ENCODE data around the gene CWF19L2. TPM values are rescaled to one million over a fixed set of nuclear protein-coding genes. Genes with fewer than 3 reads are reported as not detected.
"Not testable (repeated sequence)": the region's sequence is repeated elsewhere in the genome, so short reads cannot be mapped to it uniquely, and the experiment has no call there.

Gene CWF19L2
- 9.0 TPM for polyA plus RNA-seq (2012; ENCODE audit: missing spikeins)

DNA sequence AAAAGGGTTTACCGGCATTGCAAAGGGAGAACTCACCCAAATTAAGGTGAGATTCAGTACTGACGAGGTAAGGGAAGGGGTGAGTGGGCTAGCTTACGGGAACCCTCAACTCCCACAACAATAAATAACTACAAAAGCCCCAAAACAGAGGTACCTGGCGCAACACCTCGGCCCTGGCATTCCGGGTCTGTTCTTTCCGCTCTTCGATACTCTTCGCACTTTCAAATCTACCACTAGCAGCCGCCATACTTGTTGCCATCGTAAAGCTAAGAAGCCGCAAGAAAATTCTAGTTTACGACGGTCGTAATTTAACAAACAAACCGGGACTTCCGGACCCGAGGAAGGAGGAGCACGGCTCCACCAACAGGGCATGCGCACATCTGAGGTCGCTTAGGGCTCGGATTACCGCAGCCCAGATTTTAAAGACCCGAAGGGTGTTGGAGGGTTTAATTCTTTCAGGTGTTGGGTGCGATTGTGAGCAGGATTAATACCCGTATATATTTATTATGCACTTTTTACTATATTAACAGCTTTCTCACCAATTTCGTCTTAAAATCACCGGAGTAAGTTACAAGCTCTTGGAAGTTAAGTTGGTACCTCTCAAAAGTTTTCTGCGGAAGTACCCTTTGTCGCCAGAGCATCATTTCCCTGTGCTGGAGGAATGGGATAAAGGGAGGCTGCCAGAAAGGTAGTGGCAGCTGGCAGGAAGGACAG, at the start of gene CWF19L2:
Gene CWF19L2 (minus strand): TSS at position 268 of the 714 bp plus-strand sequence. CDS start 9 bp downstream, at position 259.
- DNase-seq (ENCODE audit: insufficient read length) (peak; percentile 53), FAIRE-seq (peak; percentile 98)

DNA sequence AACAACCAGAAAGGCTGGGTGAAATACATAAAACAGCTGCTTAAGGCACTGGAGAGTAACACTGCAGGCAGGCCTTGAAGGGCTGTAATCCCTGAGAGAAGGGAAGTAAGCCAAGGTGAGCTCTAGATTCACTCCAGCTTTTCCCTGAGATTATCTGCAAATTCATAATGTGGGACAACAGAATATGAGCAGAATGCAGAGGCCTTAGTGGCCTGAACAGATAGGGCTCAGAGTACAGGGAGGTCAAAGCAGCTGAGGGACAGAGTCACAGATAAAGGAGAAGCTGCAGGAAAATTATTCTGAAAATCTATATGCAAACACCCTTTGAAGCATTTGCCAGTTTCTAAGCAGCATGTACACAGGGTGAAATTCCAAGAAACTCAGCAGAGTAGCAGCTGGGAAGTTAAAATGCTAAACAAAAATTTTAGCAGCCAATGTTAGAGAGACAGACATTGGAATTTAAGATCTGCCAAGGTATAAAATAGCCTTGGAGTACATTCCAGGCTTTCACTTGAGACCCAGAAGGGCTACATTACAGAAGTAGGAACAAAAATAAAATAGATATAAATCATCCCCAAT, 48.1 kb upstream of the CWF19L2 start:
- FAIRE-seq (no peak), DNase-seq (ENCODE audit: insufficient read length) (no peak)
- TF ChIP-seq POLR2AphosphoS5 (IDR thresholded peaks at IDR 0.05; ENCODE audit: low read depth, low read length) (no peak), TAF1 (IDR thresholded peaks at IDR 0.05; ENCODE audit: borderline replicate concordance, low read depth, low read length) (no peak), POLR2A (IDR thresholded peaks at IDR 0.05; ENCODE audit: low read depth, low read length) (no peak)

More for the DNA sequence above, at the start of gene CWF19L2:
- TF ChIP-seq TAF1 (IDR thresholded peaks at IDR 0.05; ENCODE audit: borderline replicate concordance, low read depth, low read length) (peak; percentile 98), POLR2A (IDR thresholded peaks at IDR 0.05; ENCODE audit: low read depth, low read length) (peak; percentile 79), POLR2AphosphoS5 (IDR thresholded peaks at IDR 0.05; ENCODE audit: low read depth, low read length) (peak; percentile 75)

DNA sequence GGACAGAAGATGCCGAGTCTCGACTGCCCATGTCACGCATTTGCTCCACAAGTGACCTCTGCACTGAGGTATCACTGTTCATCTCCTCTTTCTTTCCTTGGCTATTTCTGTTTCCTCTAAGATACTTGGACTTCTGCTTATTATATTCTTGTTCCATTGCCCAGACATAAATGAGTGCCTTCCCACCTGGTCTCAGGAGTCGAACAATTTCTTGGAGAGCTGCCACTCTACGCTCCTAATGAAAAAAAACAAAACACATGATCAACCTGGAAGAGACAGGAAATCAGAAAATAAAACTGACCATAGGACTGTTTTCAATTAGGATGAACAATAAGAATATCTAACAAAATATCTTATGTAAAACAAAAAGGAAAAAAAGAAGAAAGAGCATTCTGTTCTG, 47.4 kb upstream of the CWF19L2 start:
- TF ChIP-seq POLR2AphosphoS5 (IDR thresholded peaks at IDR 0.05; ENCODE audit: low read depth, low read length) (no peak), POLR2A (IDR thresholded peaks at IDR 0.05; ENCODE audit: low read depth, low read length) (no peak), TAF1 (IDR thresholded peaks at IDR 0.05; ENCODE audit: borderline replicate concordance, low read depth, low read length) (no peak)
- FAIRE-seq: no peak

DNA sequence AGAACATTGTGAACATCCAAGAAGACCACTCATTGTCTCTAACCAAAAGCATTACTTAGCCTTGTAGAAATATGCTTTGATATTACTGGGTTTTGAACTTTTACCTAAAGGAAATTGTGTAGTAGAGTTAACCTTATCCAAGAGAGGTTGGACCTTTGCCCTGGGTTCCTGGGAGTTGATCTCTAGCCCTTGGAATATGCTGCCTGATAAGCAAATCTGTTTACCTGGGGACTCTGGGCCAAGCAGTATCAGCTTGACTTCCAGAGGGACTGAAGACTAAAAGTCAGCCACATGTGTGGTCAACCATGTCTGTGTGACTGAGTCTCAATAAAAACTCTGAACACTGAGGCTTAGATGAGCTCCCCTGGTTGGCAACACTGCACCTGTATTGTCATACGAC, 44.1 kb upstream of the CWF19L2 start:
- FAIRE-seq: no peak
- DNase-seq (ENCODE audit: insufficient read length): no peak
- TF ChIP-seq POLR2A (IDR thresholded peaks at IDR 0.05; ENCODE audit: low read depth, low read length): no peak
- no peak for TF ChIP-seq POLR2AphosphoS5 (IDR thresholded peaks at IDR 0.05; ENCODE audit: low read depth, low read length)
- TF ChIP-seq TAF1 (IDR thresholded peaks at IDR 0.05; ENCODE audit: borderline replicate concordance, low read depth, low read length): no peak

More for the DNA sequence above, 47.4 kb upstream of the CWF19L2 start:
- DNase-seq (ENCODE audit: insufficient read length): no peak

DNA sequence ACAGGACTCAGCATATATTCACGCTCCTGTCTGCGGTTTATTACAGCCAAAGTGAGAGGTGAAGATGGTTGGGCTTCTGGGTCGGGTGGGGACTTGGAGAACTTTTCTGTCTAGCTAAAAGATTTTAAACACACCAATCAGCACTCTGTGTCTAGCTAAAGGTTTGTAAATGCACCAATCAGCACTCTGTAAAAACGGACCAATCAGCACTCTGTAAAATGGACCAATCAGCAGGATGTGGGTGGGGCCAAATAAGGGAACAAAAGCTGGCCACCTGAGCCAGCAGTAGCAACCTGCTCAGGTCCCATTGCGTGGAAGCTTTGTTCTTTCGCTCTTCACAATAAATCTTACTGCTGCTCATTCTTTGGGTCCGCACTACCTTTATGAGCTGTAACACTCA, 39.7 kb upstream of the CWF19L2 start:
- not testable (repeated sequence) for DNase-seq (ENCODE audit: insufficient read length); FAIRE-seq

DNA sequence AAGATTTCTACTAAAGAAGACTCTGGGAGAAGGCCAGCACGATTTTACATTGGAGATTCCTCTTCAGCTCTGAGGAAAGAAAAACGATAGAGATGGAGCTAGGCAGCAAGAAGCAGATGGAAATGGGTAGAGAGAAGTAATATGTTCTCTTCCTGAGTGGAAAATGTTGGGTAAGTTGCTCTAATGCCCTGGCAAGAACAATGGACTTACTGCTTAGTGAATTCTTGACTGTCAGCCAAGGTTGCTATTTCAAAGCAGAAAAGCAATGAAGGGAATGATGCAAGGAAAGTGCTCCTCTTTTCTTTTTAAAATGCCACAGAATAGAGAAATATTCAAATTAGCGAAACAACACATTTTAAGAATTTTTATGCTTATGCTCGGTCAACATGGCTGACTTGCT, 38.4 kb upstream of the CWF19L2 start:
- DNase-seq (ENCODE audit: insufficient read length): no peak
- TF ChIP-seq POLR2AphosphoS5 (IDR thresholded peaks at IDR 0.05; ENCODE audit: low read depth, low read length) (no peak), TAF1 (IDR thresholded peaks at IDR 0.05; ENCODE audit: borderline replicate concordance, low read depth, low read length) (no peak), POLR2A (IDR thresholded peaks at IDR 0.05; ENCODE audit: low read depth, low read length) (no peak)
- no peak for FAIRE-seq

DNA sequence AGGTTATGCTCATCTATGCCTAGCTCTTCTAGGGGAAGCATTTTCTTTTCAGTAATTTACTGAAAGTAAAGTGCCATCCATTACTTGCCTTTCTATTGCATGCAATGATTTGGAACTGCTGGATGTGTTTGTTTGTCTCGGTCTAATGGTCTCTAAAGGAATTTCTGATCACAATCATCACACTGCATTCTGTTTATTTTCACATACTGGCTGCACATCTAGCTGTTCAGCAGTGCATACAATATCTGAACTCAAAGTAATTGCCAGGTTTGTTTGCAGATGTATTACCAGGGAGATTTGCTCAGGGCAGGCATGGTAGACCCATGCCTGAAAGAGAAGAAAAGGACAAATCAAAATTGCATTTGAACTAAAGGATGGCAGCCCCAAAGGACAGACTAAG, 36.4 kb upstream of the CWF19L2 start:
- no peak for TF ChIP-seq TAF1 (IDR thresholded peaks at IDR 0.05; ENCODE audit: borderline replicate concordance, low read depth, low read length)
- TF ChIP-seq POLR2AphosphoS5 (IDR thresholded peaks at IDR 0.05; ENCODE audit: low read depth, low read length): no peak
- TF ChIP-seq POLR2A (IDR thresholded peaks at IDR 0.05; ENCODE audit: low read depth, low read length): no peak
- no peak for FAIRE-seq
- no peak for DNase-seq (ENCODE audit: insufficient read length)

DNA sequence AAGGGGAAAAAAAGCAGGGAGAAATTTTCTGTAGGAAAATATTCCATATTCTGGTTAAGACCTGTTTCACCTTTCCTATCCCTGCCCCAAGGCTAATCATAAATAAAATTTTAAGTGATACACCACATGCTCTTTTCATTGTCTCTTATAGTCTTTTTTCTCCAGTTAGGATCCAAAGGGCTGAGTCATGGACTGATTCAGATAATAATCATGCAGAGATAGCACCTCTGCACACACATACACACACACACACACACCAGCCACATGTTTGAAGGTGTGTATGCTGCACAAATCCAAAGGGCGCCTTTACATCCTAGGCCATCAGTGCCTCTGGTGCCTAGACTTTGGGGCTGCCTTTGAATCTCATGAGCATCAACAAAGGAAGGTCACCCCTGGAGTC, 35.5 kb upstream of the CWF19L2 start:
- DNase-seq (ENCODE audit: insufficient read length) (no peak), FAIRE-seq (no peak)
- TF ChIP-seq POLR2AphosphoS5 (IDR thresholded peaks at IDR 0.05; ENCODE audit: low read depth, low read length): no peak
- no peak for TF ChIP-seq POLR2A (IDR thresholded peaks at IDR 0.05; ENCODE audit: low read depth, low read length)
- TF ChIP-seq TAF1 (IDR thresholded peaks at IDR 0.05; ENCODE audit: borderline replicate concordance, low read depth, low read length): no peak

DNA sequence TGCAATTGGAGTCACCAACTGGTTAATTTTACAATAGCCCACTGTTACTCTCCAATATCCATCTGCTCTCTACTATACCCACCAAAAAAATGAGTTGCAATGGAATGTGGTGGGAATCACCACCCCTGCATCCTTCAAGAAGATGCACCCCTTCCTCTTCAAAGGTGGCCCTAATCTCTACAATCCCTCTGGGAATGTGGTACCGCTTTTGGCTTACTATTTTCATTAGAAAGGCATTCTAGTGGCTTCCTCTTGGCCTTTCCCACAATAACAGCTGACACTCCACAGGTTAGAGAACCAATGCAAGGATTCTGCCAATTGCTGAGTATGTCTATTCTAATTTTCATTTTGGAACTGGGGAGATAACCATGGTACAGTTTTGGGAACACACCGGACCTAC, 33.2 kb upstream of the CWF19L2 start:
- TF ChIP-seq TAF1 (IDR thresholded peaks at IDR 0.05; ENCODE audit: borderline replicate concordance, low read depth, low read length): no peak
- TF ChIP-seq POLR2A (IDR thresholded peaks at IDR 0.05; ENCODE audit: low read depth, low read length): no peak
- TF ChIP-seq POLR2AphosphoS5 (IDR thresholded peaks at IDR 0.05; ENCODE audit: low read depth, low read length): no peak
- FAIRE-seq: no peak
- no peak for DNase-seq (ENCODE audit: insufficient read length)

DNA sequence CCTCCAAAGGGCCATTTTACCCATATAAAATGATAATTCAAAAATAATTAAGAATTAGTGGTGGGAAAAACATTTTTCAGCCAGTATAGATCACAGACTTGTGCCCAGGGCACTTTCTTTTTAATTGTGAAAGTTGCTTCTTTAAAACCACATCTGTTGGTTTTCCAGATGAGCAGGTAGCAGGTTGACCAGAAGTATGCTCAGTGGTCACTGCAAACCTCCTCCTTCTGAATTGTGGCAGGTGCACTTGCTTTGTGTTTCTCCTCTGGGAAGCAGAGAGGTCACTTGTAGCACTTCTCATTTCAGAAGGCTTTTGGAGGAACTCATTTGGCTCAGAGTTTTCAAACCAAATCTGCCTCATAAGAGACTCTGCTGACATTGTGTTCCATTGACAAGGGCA, 24.6 kb upstream of the CWF19L2 start:
- no peak for DNase-seq (ENCODE audit: insufficient read length)
- no peak for FAIRE-seq
- TF ChIP-seq TAF1 (IDR thresholded peaks at IDR 0.05; ENCODE audit: borderline replicate concordance, low read depth, low read length): no peak
- no peak for TF ChIP-seq POLR2AphosphoS5 (IDR thresholded peaks at IDR 0.05; ENCODE audit: low read depth, low read length)
- TF ChIP-seq POLR2A (IDR thresholded peaks at IDR 0.05; ENCODE audit: low read depth, low read length): no peak

DNA sequence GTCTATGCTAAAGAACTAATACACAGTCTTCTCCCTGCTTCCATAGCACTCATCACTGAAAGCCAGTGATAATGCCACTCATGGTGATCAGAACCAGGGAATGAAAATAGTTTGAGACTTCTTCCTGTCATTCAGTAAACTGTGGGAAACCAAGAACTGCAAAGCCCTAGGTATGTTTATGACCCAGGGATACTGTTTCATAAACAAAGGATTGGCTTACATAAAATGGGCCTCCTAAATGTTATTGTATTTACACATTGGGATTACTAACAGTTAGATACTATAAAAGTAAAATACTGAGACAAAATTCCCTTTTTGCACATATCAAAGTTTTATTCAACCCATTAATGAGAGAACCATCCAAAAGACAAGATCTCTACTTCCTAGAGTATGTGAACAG, 21.3 kb upstream of the CWF19L2 start:
- no peak for TF ChIP-seq TAF1 (IDR thresholded peaks at IDR 0.05; ENCODE audit: borderline replicate concordance, low read depth, low read length)
- no peak for TF ChIP-seq POLR2A (IDR thresholded peaks at IDR 0.05; ENCODE audit: low read depth, low read length)
- TF ChIP-seq POLR2AphosphoS5 (IDR thresholded peaks at IDR 0.05; ENCODE audit: low read depth, low read length): no peak
- FAIRE-seq (peak; percentile 46), DNase-seq (ENCODE audit: insufficient read length) (no peak)

DNA sequence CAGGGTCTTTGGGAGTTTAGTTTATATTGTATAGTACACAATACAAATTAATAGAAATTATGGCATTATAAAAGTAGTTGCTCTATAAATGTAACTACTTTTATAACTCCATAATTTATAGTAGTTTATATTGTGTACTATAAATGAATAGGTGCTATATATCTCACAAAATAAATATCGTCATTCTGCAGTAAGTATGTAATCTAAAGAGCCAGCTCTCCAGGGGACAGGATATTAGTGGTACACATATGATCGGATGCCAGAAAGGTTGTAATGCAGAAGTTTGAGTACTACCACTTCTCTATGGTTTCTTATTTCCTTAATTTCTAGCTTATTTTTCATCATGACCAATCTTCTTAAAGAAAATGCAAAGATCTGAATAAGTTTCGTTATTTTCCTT, 20.2 kb upstream of the CWF19L2 start:
- TF ChIP-seq TAF1 (IDR thresholded peaks at IDR 0.05; ENCODE audit: borderline replicate concordance, low read depth, low read length): no peak
- TF ChIP-seq POLR2A (IDR thresholded peaks at IDR 0.05; ENCODE audit: low read depth, low read length): no peak
- no peak for TF ChIP-seq POLR2AphosphoS5 (IDR thresholded peaks at IDR 0.05; ENCODE audit: low read depth, low read length)
- DNase-seq (ENCODE audit: insufficient read length) (no peak), FAIRE-seq (no peak)

Data from GM12892 (cell line).